Coronary artery (tissue), 2 donors: ENCODE results near the gene PTH2.

Experiments
- DNase-seq: peaks from one replicate; pipeline ENCODE4 v3.0.0-alpha.2; 2017; ENCODE audit warnings: low spot score
- H3K27ac ChIP-seq, 2 donors: fragments of 200-600 bp; sonication (generic); one replicate each; pipeline ENCODE4 v1.5.1; 2016 to 2019
- H3K4me3 ChIP-seq: fragments of 200-600 bp; sonication (generic); 2 replicates; pipeline ENCODE4 v1.5.1; 2016; ENCODE audit warnings: mild to moderate bottlenecking, moderate library complexity
- CTCF ChIP-seq: fragments of 200-600 bp; sonication (generic); IDR thresholded peaks from one replicate; pipeline ENCODE4 v1.5.1; 2019; ENCODE audit warnings: antibody characterized with exemption

The PTH2 gene

GRCh38 chr19:49423071-49423984 is at the start of gene PTH2:
TSS of gene PTH2 (minus strand) at chr19:49423441. CDS start at chr19:49423339, 102 bp downstream.
- Histone ChIP-seq H3K4me3 (peak within 1 kb of the TSS; percentile 61), H3K27ac (no peak within 1 kb of the TSS)
- DNase-seq, result no peak
- TF ChIP-seq CTCF, result no peak

GRCh38 chr19:49472936-49473335 is 49.7 kb upstream of the PTH2 start:
- Histone ChIP-seq H3K4me3 (no peak overlapping the region), H3K27ac (no peak overlapping the region)
- no peak for TF ChIP-seq CTCF

GRCh38 chr19:49470615-49470978 is 47.4 kb upstream of the PTH2 start:
- H3K27ac ChIP-seq, result peak overlapping the region in 1 of 2 donors; percentile 16
- DNase-seq, result no peak
- TF ChIP-seq CTCF, result no peak

More at GRCh38 chr19:49472936-49473335, 49.7 kb upstream of the PTH2 start:
- no peak for DNase-seq

GRCh38 chr19:49469828-49470614 is 46.8 kb upstream of the PTH2 start:
- no peak for DNase-seq
- Histone ChIP-seq H3K4me3 (no peak overlapping the region), H3K27ac (peak overlapping the region in 1 of 2 donors; percentile 68)
- TF ChIP-seq CTCF, result no peak

More at GRCh38 chr19:49470615-49470978, 47.4 kb upstream of the PTH2 start:
- H3K4me3 ChIP-seq, result no peak overlapping the region

- H3K27ac ChIP-seq, result peak overlapping the region in 1 of 2 donors; percentile 80
- no peak for TF ChIP-seq CTCF
- DNase-seq, result no peak
- H3K4me3 ChIP-seq, result no peak overlapping the region
Measured at GRCh38 chr19:49468746-49469447, 45.7 kb upstream of the PTH2 start.

- no peak for TF ChIP-seq CTCF
- no peak for DNase-seq
- H3K27ac ChIP-seq, result peak overlapping the region in 1 of 2 donors; percentile 80
- H3K4me3 ChIP-seq, result no peak overlapping the region
Measured at GRCh38 chr19:49468199-49468598, 45.0 kb upstream of the PTH2 start.
